HG03064 (cell line): ENCODE results near the gene DDA1.
A peak's percentile ranks its signal among the peaks of the same experiment; 100 is the strongest.
"Not testable (repeated sequence)": the region's sequence is repeated elsewhere in the genome, so short reads cannot be mapped to it uniquely, and the experiment has no call there.

Experiments
- ATAC-seq: cut with Tn5 transposase; IDR thresholded peaks from one replicate; pipeline ENCODE4 v1.9.1; 2021; ENCODE audit warnings: low read depth; ENCODE audit not compliant: unreplicated experiment

Gene DDA1

GRCh38 chr19:17286263-17286662 is 23.1 kb upstream of the DDA1 start:
- no peak for ATAC-seq

- ATAC-seq = no peak
These were observed 22.6 kb upstream of the DDA1 start for GRCh38 chr19:17286752-17287151.

DNA sequence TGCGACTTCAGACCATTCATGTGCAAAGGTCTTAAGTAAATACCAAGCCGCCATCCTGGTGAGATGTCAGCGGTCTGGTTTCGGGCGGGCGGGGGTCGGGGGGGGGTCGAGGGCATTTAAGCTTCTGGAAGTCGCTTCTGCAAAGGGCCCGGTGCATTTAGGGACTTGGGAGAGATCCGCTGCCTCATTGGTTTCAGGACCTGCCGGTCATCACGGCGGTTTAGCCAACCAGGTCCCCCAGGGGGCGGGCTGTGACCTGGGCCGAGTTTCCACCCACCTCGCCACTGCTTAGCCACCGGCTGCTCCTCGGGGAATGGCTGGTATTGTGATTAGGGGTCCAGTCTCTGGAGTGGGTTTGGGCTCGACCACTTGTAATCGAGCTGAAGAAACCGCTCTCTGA is 19.9 kb upstream of the DDA1 start:
- no peak for ATAC-seq

GRCh38 chr19:17292301-17293074 is 16.9 kb upstream of the DDA1 start:
- peak; percentile 77 for ATAC-seq

DNA sequence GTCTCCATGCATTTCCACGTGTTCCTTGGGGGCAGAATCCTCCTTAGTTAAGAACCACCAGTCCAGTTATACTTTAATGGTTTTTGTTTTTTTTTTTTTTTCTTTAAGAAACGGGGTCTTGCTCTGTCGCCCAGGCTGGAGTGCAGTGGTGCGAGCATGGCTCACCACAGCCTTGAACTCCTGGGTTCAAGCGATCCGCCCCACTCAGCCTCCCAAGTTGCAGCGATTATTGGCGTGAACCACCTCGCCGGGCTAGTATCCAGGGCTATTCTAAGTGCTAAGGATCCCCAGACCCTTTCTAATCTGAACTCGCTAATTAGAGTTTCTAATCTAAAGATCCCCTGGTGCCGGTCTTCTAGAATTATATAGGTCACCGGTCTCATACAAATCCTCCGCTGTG is 15.8 kb upstream of the DDA1 start:
- ATAC-seq = no peak

- ATAC-seq = no peak
These were observed 15.1 kb upstream of the DDA1 start for GRCh38 chr19:17294051-17294891.

DNA sequence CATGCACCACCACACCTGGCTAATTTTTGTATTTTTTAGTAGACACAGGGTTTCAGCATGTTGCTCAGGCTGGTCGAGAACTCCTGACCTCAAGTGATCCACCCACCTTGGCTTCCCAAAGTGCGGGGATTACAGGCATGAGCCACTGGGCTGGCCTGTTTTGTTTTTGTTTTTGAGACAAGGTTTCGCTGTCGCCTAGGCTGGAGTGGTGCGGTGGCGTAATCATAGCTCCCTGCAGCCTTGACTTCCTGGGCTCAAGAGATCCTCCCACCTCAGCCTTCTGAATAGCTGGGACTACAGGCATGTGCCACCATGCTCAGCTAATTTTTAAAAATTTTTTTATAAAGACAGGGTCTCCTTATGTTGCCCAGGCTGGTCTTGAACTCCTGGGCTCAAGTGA is 13.8 kb upstream of the DDA1 start:
- not testable (repeated sequence) for ATAC-seq

DNA sequence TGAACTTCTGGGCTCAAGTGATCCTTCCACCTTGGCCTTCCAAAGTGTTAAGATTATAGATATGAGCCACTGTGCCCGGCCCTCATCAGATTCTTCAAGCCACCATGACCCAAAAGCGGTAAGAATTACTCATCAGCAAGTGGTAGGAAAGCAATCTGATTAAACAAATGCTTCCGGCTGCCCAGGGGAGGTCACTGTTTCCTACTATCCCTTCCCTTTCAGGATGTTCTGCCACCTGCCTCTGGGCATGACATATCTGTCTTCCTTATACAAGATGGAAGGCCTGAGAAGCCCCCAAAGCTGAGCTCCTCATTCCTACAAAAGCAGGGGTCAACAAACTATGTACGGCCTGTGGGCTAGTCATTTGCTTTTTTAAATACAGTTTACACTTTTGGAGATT is 13.1 kb upstream of the DDA1 start:
- ATAC-seq = no peak

GRCh38 chr19:17296976-17297375 is 12.4 kb upstream of the DDA1 start:
- no peak for ATAC-seq

GRCh38 chr19:17300992-17301619 is 8.3 kb upstream of the DDA1 start:
- no peak for ATAC-seq

GRCh38 chr19:17302391-17303166 is 6.8 kb upstream of the DDA1 start:
- ATAC-seq = no peak

DNA sequence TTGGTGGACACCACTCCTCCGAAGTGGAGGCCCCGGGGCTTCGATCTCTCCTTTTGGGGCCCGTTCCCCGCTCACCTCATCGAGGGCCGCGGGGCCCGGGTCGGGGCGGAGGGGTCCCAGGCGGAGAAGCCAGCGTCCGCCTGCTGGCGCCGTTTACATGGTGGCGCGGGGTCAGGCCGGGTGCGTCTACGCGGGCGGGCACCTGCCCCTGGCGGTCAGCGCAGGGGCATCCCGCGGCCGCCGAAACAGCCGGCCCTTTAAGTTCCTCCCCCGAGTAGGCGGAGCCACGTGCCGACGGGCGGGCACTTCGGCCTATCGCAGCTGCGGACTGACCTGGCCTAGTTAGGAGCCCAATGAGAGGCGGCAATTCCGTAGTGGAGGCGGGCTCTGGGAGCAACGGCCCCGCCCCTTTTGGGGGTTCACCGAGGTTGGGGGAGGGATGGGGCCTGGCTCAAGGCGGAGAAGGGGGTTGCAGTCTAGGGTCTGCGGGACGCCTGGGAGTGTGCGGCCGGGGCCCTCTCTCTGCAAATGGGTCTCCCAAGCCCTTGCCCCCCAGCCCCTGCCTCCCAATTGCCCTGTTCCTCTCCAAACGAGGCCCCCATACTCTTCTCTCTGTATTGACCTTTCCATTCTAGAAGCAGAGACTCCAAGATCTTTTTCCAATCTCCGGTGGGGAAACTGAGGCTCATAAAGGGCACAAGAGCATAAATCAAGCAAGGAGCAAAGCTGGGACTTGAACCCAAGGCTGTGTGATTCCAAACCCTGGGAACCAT is 6.0 kb upstream of the DDA1 start, which contains the start of gene ABHD8:
TSS of gene ABHD8 (minus strand) at position 259 of the 773 bp plus-strand sequence. CDS start 1,809 bp downstream, outside the sequence.
- no peak for ATAC-seq

DNA sequence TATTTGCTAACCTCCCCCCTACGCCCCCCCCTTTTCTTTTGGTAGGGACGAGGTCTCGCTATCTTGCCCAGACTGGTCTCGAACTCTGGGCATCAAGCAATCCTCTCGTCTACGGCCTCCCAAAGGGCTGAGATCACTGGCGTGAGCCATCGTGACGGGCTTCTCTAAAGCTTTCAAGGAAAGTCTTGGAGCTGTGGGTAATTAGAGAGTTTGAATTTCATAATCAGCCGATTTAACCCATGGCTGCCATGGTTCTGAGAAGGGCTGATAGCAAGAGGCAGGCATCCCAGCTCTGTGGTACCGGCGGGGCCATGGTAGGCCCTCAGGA is 5.5 kb upstream of the DDA1 start:
- no peak for ATAC-seq

- ATAC-seq = no peak
These were observed 4.8 kb upstream of the DDA1 start for GRCh38 chr19:17304386-17305215.

GRCh38 chr19:17305216-17305516 is 4.2 kb upstream of the DDA1 start:
- ATAC-seq = no peak

DNA sequence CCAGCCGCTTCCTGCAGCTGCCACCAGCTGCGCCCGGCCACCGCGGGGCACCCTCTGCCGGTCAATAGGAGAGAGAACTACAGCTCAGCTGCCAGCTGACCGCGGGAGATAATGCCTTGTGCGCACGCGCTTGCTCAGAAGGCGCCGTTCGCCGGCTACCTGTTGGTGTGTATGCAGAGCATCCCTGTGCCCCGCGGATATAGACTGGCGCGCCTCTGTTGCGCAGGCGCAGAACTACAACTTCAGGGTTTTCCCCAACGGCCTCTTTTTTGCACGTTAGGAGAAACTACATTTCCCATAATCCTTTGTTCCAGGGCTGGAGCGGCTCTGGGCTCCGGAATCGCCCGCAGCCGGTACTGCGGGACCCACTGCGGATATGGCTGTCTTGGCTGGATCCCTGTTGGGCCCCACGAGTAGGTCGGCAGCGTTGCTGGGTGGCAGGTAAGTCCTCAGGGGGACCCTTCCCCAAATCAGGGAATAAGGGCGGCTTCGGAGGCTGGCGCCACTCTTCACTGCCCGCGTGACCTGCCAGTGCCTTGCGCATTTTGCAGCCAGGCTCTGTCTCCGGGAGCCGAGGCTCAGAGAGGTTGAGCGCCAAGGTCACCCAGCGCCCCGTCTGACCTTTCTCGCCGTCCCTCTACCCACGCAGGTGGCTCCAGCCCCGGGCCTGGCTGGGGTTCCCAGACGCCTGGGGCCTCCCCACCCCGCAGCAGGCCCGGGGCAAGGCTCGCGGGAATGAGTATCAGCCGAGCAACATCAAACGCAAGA is 3.7 kb upstream of the DDA1 start, which contains the start of gene MRPL34:
TSS of gene MRPL34 (plus strand) at position 356 of the 768 bp plus-strand sequence. CDS start at position 377, 21 bp downstream.
- peak; percentile 52 for ATAC-seq

DNA sequence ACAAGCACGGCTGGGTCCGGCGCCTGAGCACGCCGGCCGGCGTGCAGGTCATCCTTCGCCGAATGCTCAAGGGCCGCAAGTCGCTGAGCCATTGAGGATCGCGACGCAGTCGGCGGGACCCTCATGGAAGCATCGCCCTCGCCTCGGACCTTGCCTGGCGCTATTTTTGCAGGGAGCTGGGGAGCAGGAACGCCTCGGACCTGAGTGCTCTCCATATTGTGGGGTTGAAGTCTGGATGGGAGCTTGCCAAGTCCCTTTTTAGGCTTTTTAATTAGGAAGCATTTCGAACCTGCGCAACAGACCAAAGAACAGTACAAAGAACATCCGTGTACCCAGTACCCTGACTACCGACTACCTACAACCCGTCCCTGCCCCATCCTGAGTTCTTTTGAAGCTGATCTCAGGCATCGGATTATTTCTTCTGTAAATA is 3.1 kb upstream of the DDA1 start:
- no peak for ATAC-seq

DNA sequence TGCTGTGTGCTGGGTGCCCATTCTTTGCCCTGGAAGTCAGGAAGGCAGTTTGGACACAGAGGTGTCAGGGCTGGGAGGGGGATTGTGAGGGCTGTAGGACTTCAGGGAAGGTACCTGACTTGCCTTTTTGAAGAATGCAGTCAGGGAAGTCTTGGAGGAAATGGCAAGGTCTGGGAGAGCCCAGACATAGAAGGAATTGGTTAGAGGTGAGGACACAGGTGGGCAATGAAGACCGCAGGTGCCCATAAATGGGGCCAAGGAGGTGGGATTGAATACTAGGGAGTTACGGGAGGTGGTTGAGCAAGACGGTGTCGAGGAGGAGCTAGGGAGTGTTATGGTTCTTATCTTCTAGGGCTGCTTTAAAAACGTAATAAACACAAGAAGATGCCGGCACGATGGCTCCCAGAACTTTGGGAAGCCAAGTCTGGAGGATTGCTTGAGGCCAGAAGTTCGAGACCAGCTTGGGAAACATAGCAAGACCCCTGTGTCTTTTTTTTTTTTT is 1.4 kb upstream of the DDA1 start:
- no peak for ATAC-seq
